Esophagus muscularis mucosa (tissue), 4 donors: Measurements from ENCODE around the gene PGP. TPM values are rescaled to one million over a fixed set of nuclear protein-coding genes. Genes with fewer than 3 reads are reported as not detected.

Experiments used
- DNase-seq: peaks from one replicate; pipeline ENCODE4 v3.0.0-alpha.2; 2017; ENCODE audit errors: extremely low spot score
- H3K27ac ChIP-seq, 4 donors: fragments of 200-600 bp; sonication (generic); replicated peaks in 1 of 4; 1 replicate in 3 of 4; 2 replicates in 1 of 4; pipeline ENCODE4 v1.5.1; 2016 to 2019; ENCODE audit warnings: mild to moderate bottlenecking in 1 of 4
- H3K27me3 ChIP-seq, 4 donors: fragments of 200-600 bp; sonication (generic); one replicate each; pipeline versions ENCODE4 v1.5.1 to v1.6.0; 2016 to 2019
- H3K36me3 ChIP-seq, 4 donors: fragments of 200-600 bp; sonication (generic); one replicate each; pipeline ENCODE4 v1.5.1; 2016 to 2019
- H3K4me1 ChIP-seq, 4 donors: fragments of 200-600 bp; sonication (generic); one replicate each; pipeline ENCODE4 v1.5.1; 2016 to 2019
- H3K4me3 ChIP-seq, 4 donors: fragments of 200-600 bp; sonication (generic); 1 replicate in 2 of 4; 2 replicates in 2 of 4; pipeline ENCODE4 v1.5.1; 2016 to 2019; ENCODE audit warnings: mild to moderate bottlenecking in 4 of 4, moderate library complexity in 1 of 4
- H3K9me3 ChIP-seq, 4 donors: fragments of 200-600 bp; sonication (generic); 1 replicate in 3 of 4; 2 replicates in 1 of 4; pipeline ENCODE4 v1.5.1; 2016 to 2019
- CTCF ChIP-seq, 3 experiments: fragments of 200-600 bp in 2 of 3; fragments of 450-650 bp in 1 of 3; sonication (generic) in 2 of 3; IDR thresholded peaks; one replicate each; pipeline ENCODE4 v1.5.1; 2017 to 2019; ENCODE audit warnings: antibody characterized with exemption in 3 of 3, mild to moderate bottlenecking in 2 of 3, moderate library complexity in 1 of 3
- EP300 ChIP-seq: sonication (generic); formaldehyde crosslinking; IDR thresholded peaks from one replicate; pipeline ENCODE4 v1.6.1; 2017; ENCODE audit warnings: antibody characterized with exemption
- POLR2A ChIP-seq: fragments of 450-650 bp; IDR thresholded peaks from one replicate; pipeline ENCODE4 v1.6.1; 2017; ENCODE audit warnings: antibody characterized with exemption, moderate library complexity, mild to moderate bottlenecking, low read depth
- POLR2AphosphoS5 ChIP-seq, 2 donors: sonication (generic); formaldehyde crosslinking; IDR thresholded peaks; one replicate each; pipeline ENCODE4 v1.6.1; 2017; ENCODE audit warnings: antibody characterized with exemption in 2 of 2
- WGBS: methylation state at CpG from one replicate; pipeline ENCODE4 v1.1.5; 2018; 5-methylcytosine and 5-hydroxymethylcytosine counted together
- intact Hi-C: fragments of 100-400 bp; cut with DNase I; formaldehyde crosslinking; loops from one replicate; pipeline ENCODE4 v1.15.1; 2023
- total RNA-seq, 4 donors: library from RNA; depleted of rRNA; stranded (reverse); fragments of >200 nt; gene quantifications; one replicate each; pipeline versions ENCODE4 v1.1.0 to v1.2.1, GENCODE V29; 2016

The PGP gene
- total RNA-seq, 4 donors from 2014 or later: 8.9 to 20.0 (median 13.7) TPM

DNA sequence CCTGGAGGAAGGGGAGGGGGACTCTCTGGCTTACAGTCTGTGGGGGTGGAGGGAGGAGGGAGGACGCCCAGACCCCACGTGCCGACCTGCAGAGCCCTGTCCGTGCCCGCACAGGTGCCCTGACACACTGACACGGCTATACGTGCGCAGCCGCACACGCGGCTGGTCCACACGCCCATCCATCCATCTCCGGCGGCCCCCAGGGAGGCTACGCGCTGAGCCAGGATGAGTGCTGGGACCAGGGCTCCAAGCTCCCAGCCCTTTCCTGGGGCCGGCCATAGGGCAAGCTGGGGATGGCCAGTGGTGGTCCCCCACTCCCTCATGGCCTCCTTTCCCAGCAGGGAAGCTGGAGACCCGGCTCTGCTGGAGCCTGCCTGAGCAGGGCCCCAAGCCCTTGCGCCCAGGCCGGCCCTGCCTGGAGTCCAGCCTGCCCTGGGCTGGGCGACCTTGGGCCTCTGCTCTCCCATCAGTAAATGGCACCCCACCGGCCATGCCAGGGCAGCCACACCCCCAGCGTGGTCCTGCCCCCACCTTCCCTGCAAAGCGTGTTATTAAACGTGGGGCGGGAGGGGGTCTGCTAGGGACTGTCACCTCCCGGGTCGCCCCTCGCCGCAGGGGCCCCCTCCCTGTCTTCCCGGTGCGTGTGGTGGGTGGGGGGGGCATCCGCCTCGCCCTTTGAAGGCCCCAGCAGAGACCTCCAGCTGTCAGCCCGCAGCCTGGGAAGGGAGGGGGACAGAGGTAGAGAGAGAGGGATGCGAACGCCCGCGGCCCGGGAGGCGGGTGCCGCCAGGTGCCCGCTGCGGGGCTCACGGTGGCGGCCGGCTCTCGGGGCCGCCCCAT is 19.1 kb downstream of the PGP start:
- Histone ChIP-seq H3K4me1 (peaks cover 9 to 28% (median 21%) of the 10 kb centered on the region in 4 donors), H3K36me3 (no peaks in the 10 kb centered on the region), H3K4me3 (peak overlapping the region; percentile 52 to 64 (median 52)), H3K9me3 (no peaks in the 10 kb centered on the region), H3K27me3 (peaks cover 8 to 56% (median 22%) of the 10 kb centered on the region in 4 donors), H3K27ac (no peak overlapping the region)
- WGBS: 8% methylated on average over 11 of the region's 49 CpGs
- DNase-seq: no peak
- intact Hi-C loops: no loop called here
- TF ChIP-seq EP300 (no peak), POLR2AphosphoS5 (IDR thresholded peaks at IDR 0.05) (no peak), POLR2A (no peak), CTCF (IDR thresholded peaks at IDR 0.05) (no peak)

- Histone ChIP-seq H3K9me3 (no peaks in the 10 kb centered on the region), H3K27ac (no peak overlapping the region), H3K36me3 (no peaks in the 10 kb centered on the region), H3K27me3 (peaks cover 8 to 56% (median 22%) of the 10 kb centered on the region in 4 donors), H3K4me3 (peak overlapping the region in 1 of 4 donors; percentile 53), H3K4me1 (peaks cover 9 to 28% (median 21%) of the 10 kb centered on the region in 4 donors)
- no peak for DNase-seq
- intact Hi-C loops: no loop called here
- WGBS: 30% methylated on average over 6 of the region's 10 CpGs
- TF ChIP-seq CTCF (IDR thresholded peaks at IDR 0.05) (peak in 2 of 3 experiments; percentile 13 to 37), POLR2A (no peak)
Observed at GRCh38 chr16:2194852-2195321, 19.8 kb downstream of the PGP start.

- DNase-seq: no peak
- no peak for TF ChIP-seq POLR2AphosphoS5 (IDR thresholded peaks at IDR 0.05)
- TF ChIP-seq CTCF (IDR thresholded peaks at IDR 0.05): no peak
- TF ChIP-seq EP300: no peak
- no peak for TF ChIP-seq POLR2A
- intact Hi-C loops: no loop called here
- Histone ChIP-seq H3K36me3 (no peaks in the 10 kb centered on the region), H3K9me3 (no peaks in the 10 kb centered on the region), H3K27ac (no peak overlapping the region), H3K4me3 (no peak overlapping the region), H3K27me3 (peaks cover 8 to 56% (median 22%) of the 10 kb centered on the region in 4 donors), H3K4me1 (peaks cover 9 to 28% (median 21%) of the 10 kb centered on the region in 4 donors)
- WGBS: 63% methylated on average over 10 of the region's 16 CpGs
Observed at GRCh38 chr16:2194166-2194834, 20.3 kb downstream of the PGP start.

- TF ChIP-seq POLR2A (no peak), EP300 (no peak), POLR2AphosphoS5 (IDR thresholded peaks at IDR 0.05) (no peak), CTCF (IDR thresholded peaks at IDR 0.05) (no peak)
- no peak for DNase-seq
- Histone ChIP-seq H3K4me3 (no peak overlapping the region), H3K9me3 (no peaks in the 10 kb centered on the region), H3K36me3 (no peaks in the 10 kb centered on the region), H3K27ac (no peak overlapping the region), H3K4me1 (peaks cover 9 to 21% (median 15%) of the 10 kb centered on the region in 4 donors), H3K27me3 (peaks cover 8 to 32% (median 12%) of the 10 kb centered on the region in 4 donors)
- WGBS: 86% methylated on average over 10 of the region's 11 CpGs
- intact Hi-C loops: no loop called here
Observed at GRCh38 chr16:2191446-2191706, 23.3 kb downstream of the PGP start.
